Astrocyte (in vitro differentiated cells and primary cell): ENCODE results near the gene RILPL1. TPM values are rescaled to one million over a fixed set of nuclear protein-coding genes. Genes with fewer than 3 reads are reported as not detected.

ENCODE experiments used
- DNase-seq: peaks from one replicate; pipeline ENCODE4 v3.0.0-alpha.2; 2010; ENCODE audit warnings: low read depth
- FAIRE-seq: peaks from 2 replicates; lab custom pipeline; 2011; peaks lifted over from hg19 to GRCh38; lab: Jason Lieb, UNC
- H2AFZ ChIP-seq: 2 replicates; pipeline ENCODE4 v1.6.0; 2012; ENCODE audit warnings: low read depth, low read length, inconsistent platforms
- H3K27ac ChIP-seq: 2 replicates; pipeline ENCODE4 v1.5.1; 2011; ENCODE audit warnings: low read depth, low read length, inconsistent platforms
- H3K27me3 ChIP-seq: 2 replicates; pipeline ENCODE4 v1.6.0; 2011; ENCODE audit warnings: low read length, inconsistent platforms; ENCODE audit not compliant: insufficient read depth
- H3K36me3 ChIP-seq: 2 replicates; pipeline ENCODE4 v1.5.1; 2011; ENCODE audit warnings: low read length, inconsistent platforms; ENCODE audit not compliant: insufficient read depth
- H3K4me1 ChIP-seq: 2 replicates; pipeline ENCODE4 v1.5.1; 2011; ENCODE audit warnings: low read length, inconsistent platforms; ENCODE audit not compliant: insufficient read depth
- H3K4me2 ChIP-seq: 2 replicates; pipeline ENCODE4 v1.6.0; 2012; ENCODE audit warnings: low read length, inconsistent platforms
- H3K4me3 ChIP-seq: 2 replicates; pipeline ENCODE4 v1.5.1; 2011; ENCODE audit warnings: low read depth, mild to moderate bottlenecking, low read length, inconsistent platforms; ENCODE audit not compliant: insufficient read depth
- H3K79me2 ChIP-seq: 2 replicates; pipeline ENCODE4 v1.6.0; 2012; ENCODE audit warnings: mild to moderate bottlenecking, low read length, inconsistent platforms; ENCODE audit not compliant: insufficient read depth
- H3K9ac ChIP-seq: 2 replicates; pipeline ENCODE4 v1.6.0; 2012; ENCODE audit warnings: mild to moderate bottlenecking, low read length, inconsistent platforms
- H3K9me3 ChIP-seq: 2 replicates; pipeline ENCODE4 v1.5.1; 2012; ENCODE audit warnings: low read depth, mild to moderate bottlenecking, low read length, inconsistent platforms; ENCODE audit not compliant: insufficient read depth
- H4K20me1 ChIP-seq: 2 replicates; pipeline ENCODE4 v1.6.0; 2012; ENCODE audit warnings: low read length, inconsistent platforms; ENCODE audit not compliant: insufficient read depth
- H3K27ac Mint-ChIP-seq: one replicate; pipeline ENCODE4 v1.8.0; 2021; ENCODE audit warnings: mild to moderate bottlenecking, mixed read lengths; ENCODE audit not compliant: unreplicated experiment
- H3K27me3 Mint-ChIP-seq: one replicate; pipeline ENCODE4 v1.8.0; 2021; ENCODE audit warnings: low read depth, mixed read lengths; ENCODE audit not compliant: unreplicated experiment
- H3K36me3 Mint-ChIP-seq: one replicate; pipeline ENCODE4 v1.8.0; 2021; ENCODE audit warnings: low read depth, mixed read lengths; ENCODE audit not compliant: unreplicated experiment
- H3K4me1 Mint-ChIP-seq: one replicate; pipeline ENCODE4 v1.8.0; 2021; ENCODE audit warnings: low read depth, mixed read lengths; ENCODE audit not compliant: unreplicated experiment
- H3K4me3 Mint-ChIP-seq: one replicate; pipeline ENCODE4 v1.8.0; 2021; ENCODE audit warnings: mild to moderate bottlenecking, moderate library complexity, mixed read lengths; ENCODE audit not compliant: unreplicated experiment
- H3K9me3 Mint-ChIP-seq: one replicate; pipeline ENCODE4 v1.8.0; 2021; ENCODE audit warnings: mild to moderate bottlenecking, mixed read lengths; ENCODE audit not compliant: unreplicated experiment
- EZH2 ChIP-seq: IDR thresholded peaks from 2 replicates; pipeline ENCODE4 v1.6.1; 2012; ENCODE audit warnings: mild to moderate bottlenecking, low read length, inconsistent platforms; ENCODE audit not compliant: insufficient read depth
- total RNA-seq: library from RNA; stranded (reverse); gene quantifications from 2 replicates; pipeline ENCODE4 v1.2.1, GENCODE V29; 2021
- TF ChIP-seq, protein P1 (sequence below): IDR thresholded peaks from 2 replicates; pipeline ENCODE4 v1.5.1; 2011; ENCODE audit warnings: low read depth, mild to moderate bottlenecking, inconsistent platforms, low read length, moderate library complexity; ENCODE audit not compliant: insufficient read depth

RILPL1 gene
- total RNA-seq, 1 donor from 2014 or later, result 23.0 TPM

GRCh38 chr12:123442774-123443173, 90.7 kb downstream of the RILPL1 start:
- no peaks in the 10 kb centered on the region for H4K20me1 ChIP-seq
- no peak overlapping the region for H2AFZ ChIP-seq
- TF ChIP-seq EZH2, result no peak
- TF ChIP-seq, protein P1, sequence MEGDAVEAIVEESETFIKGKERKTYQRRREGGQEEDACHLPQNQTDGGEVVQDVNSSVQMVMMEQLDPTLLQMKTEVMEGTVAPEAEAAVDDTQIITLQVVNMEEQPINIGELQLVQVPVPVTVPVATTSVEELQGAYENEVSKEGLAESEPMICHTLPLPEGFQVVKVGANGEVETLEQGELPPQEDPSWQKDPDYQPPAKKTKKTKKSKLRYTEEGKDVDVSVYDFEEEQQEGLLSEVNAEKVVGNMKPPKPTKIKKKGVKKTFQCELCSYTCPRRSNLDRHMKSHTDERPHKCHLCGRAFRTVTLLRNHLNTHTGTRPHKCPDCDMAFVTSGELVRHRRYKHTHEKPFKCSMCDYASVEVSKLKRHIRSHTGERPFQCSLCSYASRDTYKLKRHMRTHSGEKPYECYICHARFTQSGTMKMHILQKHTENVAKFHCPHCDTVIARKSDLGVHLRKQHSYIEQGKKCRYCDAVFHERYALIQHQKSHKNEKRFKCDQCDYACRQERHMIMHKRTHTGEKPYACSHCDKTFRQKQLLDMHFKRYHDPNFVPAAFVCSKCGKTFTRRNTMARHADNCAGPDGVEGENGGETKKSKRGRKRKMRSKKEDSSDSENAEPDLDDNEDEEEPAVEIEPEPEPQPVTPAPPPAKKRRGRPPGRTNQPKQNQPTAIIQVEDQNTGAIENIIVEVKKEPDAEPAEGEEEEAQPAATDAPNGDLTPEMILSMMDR, result no peak
- H3K4me1 ChIP-seq, result no peaks in the 10 kb centered on the region
- Mint-ChIP-seq H3K36me3 (no peaks in the 10 kb centered on the region), H3K4me3 (no peak overlapping the region), H3K27ac (no peak overlapping the region), H3K9me3 (peaks cover 3% of the 10 kb centered on the region), H3K4me1 (peaks cover 6% of the 10 kb centered on the region), H3K27me3 (peaks cover 7% of the 10 kb centered on the region)
- no peaks in the 10 kb centered on the region for H3K9me3 ChIP-seq
- no peak overlapping the region for H3K4me2 ChIP-seq
- H3K9ac ChIP-seq, result no peak overlapping the region
- FAIRE-seq (no peak), DNase-seq (no peak)
- no peaks in the 10 kb centered on the region for H3K27me3 ChIP-seq
- no peaks in the 10 kb centered on the region for H3K36me3 ChIP-seq
- no peak overlapping the region for H3K4me3 ChIP-seq
- H3K79me2 ChIP-seq, result no peaks in the 10 kb centered on the region
- no peak overlapping the region for H3K27ac ChIP-seq

DNA sequence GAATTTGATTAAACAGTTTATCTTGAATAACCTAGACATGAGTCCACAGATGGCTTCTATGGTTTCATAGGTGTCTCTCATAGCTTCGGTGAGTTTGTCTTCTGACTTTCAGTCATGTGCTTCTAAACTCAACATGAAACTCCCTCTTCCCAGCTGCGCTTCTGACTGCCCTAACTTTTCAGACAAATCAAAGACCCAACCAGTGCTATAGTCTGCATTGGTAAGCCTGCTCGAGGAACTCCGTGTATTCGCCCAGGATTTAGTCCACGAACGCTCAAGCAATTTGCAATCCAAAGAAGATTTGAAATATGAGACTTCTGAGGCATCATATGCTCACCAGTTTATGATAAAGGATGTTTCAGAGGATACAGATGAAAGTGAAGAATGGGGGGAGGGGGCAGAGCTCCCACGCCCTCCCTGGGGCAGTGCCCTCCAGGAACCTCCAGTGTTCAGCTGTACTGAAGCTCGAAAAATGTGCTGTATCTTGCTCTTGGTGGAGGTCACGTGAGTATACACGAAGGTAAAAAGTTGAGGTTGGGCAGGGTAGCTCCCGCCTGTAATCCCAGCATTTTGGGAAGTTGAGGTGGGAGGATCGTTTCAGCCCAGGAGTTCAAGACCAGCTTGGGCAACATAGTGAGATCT, 91.9 kb downstream of the RILPL1 start:
- Histone ChIP-seq H3K27ac (no peak overlapping the region), H3K9me3 (no peaks in the 10 kb centered on the region), H3K79me2 (no peaks in the 10 kb centered on the region), H3K4me2 (no peak overlapping the region), H3K4me3 (no peak overlapping the region), H3K9ac (no peak overlapping the region), H3K4me1 (no peaks in the 10 kb centered on the region), H3K27me3 (no peaks in the 10 kb centered on the region), H3K36me3 (no peaks in the 10 kb centered on the region), H2AFZ (no peak overlapping the region), H4K20me1 (no peaks in the 10 kb centered on the region)
- TF ChIP-seq, protein P1, result no peak
- no peak for TF ChIP-seq EZH2
- peaks cover 6% of the 10 kb centered on the region for H3K4me1 Mint-ChIP-seq
- H3K36me3 Mint-ChIP-seq, result no peaks in the 10 kb centered on the region
- FAIRE-seq, result no peak
- no peak overlapping the region for H3K27ac Mint-ChIP-seq
- DNase-seq, result no peak
- peaks cover 3% of the 10 kb centered on the region for H3K9me3 Mint-ChIP-seq
- no peak overlapping the region for H3K4me3 Mint-ChIP-seq
- H3K27me3 Mint-ChIP-seq, result peaks cover 12% of the 10 kb centered on the region
